Umbilical cord (tissue), 2 donors: Measurements from ENCODE around the gene MEPCE. TPM values are rescaled to one million over a fixed set of nuclear protein-coding genes. Genes with fewer than 3 reads are reported as not detected.

ENCODE experiments used
- DNase-seq: peaks from one replicate; pipeline ENCODE4 v3.0.0-alpha.2; 2015; ENCODE audit warnings: low spot score
- total RNA-seq: library from RNA; depleted of rRNA; stranded (reverse); fragments of >200 nt; gene quantifications from one replicate; pipeline ENCODE4 v1.2.3, GENCODE V29; 2014; ENCODE audit warnings: low replicate concordance; ENCODE audit not compliant: insufficient read depth

Gene MEPCE
- total RNA-seq, 1 donor from 2014 or later, result 20.9 TPM

GRCh38 chr7:100407285-100408180, 22.1 kb upstream of the MEPCE start:
- peak; percentile 87 for DNase-seq

- no peak for DNase-seq
Measured at GRCh38 chr7:100411101-100411500, 18.5 kb upstream of the MEPCE start.

GRCh38 chr7:100413346-100413745, 16.3 kb upstream of the MEPCE start:
- DNase-seq, result no peak

- DNase-seq, result no peak
Measured at GRCh38 chr7:100413889-100414288, 15.7 kb upstream of the MEPCE start.

GRCh38 chr7:100415448-100415847, 14.2 kb upstream of the MEPCE start:
- no peak for DNase-seq

GRCh38 chr7:100418930-100419659, 10.5 kb upstream of the MEPCE start:
- DNase-seq, result no peak

GRCh38 chr7:100419660-100420226, 9.9 kb upstream of the MEPCE start:
- DNase-seq, result no peak

- no peak for DNase-seq
Measured at GRCh38 chr7:100423315-100423714, 6.3 kb upstream of the MEPCE start.

GRCh38 chr7:100425347-100425746, 4.3 kb upstream of the MEPCE start:
- DNase-seq, result no peak

GRCh38 chr7:100426516-100426915, 3.1 kb upstream of the MEPCE start:
- DNase-seq, result no peak

- DNase-seq, result no peak
Measured at GRCh38 chr7:100427762-100428198, 1.9 kb upstream of the MEPCE start.

- peak; percentile 99 for DNase-seq
Measured at GRCh38 chr7:100428199-100428966, 1.2 kb upstream of the MEPCE start, which contains the start of gene ZCWPW1. ZCWPW1 (minus strand) TSS chr7:100428703; CDS start chr7:100420649, 8,054 bp downstream.

- DNase-seq, result peak; percentile 100
Measured at GRCh38 chr7:100428967-100429636, 529 bp upstream of the MEPCE start.

- DNase-seq, result no peak
Measured at GRCh38 chr7:100430493-100431285, 1.1 kb downstream of the MEPCE start.

- no peak for DNase-seq
Measured at GRCh38 chr7:100431286-100431735, 1.7 kb downstream of the MEPCE start.

- no peak for DNase-seq
Measured at GRCh38 chr7:100432053-100432452, 2.4 kb downstream of the MEPCE start.

- DNase-seq, result no peak
Measured at GRCh38 chr7:100432621-100433275, 3.1 kb downstream of the MEPCE start.

- no peak for DNase-seq
Measured at GRCh38 chr7:100433276-100433591, 3.6 kb downstream of the MEPCE start.

- DNase-seq, result no peak
Measured at GRCh38 chr7:100433592-100434296, 4.1 kb downstream of the MEPCE start.
